ENCODE data around the gene COL4A2.

DNA sequence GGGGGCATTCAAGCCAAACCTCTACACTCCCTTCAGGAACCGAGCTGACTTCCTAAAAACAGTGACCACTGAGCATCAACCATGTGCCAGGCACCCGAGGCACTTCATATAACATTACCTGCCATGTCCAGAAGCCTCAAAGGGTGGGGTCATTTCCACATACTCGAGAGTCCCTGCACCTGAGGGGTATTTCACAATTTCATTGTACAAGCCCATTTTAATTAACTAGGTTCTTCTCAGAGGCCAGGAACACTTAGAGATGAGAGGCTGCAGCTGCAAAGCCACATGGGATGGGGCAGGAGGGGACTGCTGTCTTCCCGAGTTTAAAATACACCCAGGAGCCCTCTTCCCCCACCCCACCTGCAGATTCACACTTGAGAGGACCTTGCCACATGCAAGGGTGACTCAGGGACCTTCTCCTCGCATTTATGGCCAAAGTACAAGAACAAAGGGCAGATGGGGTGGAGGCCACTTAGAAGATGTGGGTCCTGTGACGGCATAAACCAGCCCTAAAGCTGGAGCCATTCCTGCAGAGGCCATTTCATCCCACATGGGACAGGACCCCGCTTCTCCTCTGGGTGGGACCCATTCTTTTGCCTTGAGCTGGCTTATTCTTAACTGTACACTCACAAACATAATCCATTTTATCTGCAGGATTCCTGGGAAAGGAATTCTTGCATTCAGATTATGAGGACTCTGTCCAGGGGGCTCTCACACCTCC is 210.6 kb downstream of the COL4A2 start:
- TF ChIP-seq, protein P1, sequence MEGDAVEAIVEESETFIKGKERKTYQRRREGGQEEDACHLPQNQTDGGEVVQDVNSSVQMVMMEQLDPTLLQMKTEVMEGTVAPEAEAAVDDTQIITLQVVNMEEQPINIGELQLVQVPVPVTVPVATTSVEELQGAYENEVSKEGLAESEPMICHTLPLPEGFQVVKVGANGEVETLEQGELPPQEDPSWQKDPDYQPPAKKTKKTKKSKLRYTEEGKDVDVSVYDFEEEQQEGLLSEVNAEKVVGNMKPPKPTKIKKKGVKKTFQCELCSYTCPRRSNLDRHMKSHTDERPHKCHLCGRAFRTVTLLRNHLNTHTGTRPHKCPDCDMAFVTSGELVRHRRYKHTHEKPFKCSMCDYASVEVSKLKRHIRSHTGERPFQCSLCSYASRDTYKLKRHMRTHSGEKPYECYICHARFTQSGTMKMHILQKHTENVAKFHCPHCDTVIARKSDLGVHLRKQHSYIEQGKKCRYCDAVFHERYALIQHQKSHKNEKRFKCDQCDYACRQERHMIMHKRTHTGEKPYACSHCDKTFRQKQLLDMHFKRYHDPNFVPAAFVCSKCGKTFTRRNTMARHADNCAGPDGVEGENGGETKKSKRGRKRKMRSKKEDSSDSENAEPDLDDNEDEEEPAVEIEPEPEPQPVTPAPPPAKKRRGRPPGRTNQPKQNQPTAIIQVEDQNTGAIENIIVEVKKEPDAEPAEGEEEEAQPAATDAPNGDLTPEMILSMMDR (IDR thresholded peaks at IDR 0.05) = no peak
- TF ChIP-seq POLR2AphosphoS5 (IDR thresholded peaks at IDR 0.05) (no peak), POLR2A (IDR thresholded peaks at IDR 0.05) (no peak), EP300 (IDR thresholded peaks at IDR 0.05) (no peak)

All from suprapubic skin (tissue), 4 donors.